DMS 273 treated with DMSO at 0.1 percent for 48 hours (cell line): Measurements from ENCODE around the gene SCN10A.

Source experiments
- DNase-seq: peaks from one replicate; lab custom pipeline; 2025; lab: John Stamatoyannopoulos, UW

Gene SCN10A

DNA sequence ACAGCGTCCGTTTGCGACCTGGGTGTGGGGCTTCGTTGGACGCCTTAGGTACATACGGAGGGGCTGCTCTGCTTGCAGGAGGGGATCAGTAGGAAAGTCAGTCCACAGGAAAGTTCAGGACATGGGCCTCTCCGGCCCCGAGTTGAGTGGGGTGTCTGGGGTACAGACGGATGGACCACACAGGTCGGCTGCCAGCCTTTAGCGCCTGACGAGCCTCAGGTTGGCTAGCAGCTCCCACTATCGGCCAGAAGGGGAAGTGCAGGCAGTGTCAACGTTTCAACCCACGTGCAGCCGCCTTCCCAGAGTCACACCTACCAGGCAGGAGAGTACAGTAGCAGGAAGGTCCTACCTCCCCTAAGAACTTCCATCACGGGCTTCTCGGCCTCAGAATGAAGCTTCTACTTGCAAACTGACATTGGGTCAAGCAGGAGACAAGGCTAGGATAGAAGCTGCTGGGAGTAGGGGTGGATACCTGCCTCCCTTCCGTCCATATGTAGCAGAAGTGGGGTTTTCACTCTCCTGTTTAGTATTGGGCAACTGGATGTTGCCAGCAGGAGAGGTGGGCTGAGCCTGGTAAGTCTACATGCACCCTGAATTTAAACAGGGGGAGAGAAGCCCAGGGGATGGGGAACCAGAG is 164.7 kb downstream of the SCN10A start:
- no peak for DNase-seq

DNA sequence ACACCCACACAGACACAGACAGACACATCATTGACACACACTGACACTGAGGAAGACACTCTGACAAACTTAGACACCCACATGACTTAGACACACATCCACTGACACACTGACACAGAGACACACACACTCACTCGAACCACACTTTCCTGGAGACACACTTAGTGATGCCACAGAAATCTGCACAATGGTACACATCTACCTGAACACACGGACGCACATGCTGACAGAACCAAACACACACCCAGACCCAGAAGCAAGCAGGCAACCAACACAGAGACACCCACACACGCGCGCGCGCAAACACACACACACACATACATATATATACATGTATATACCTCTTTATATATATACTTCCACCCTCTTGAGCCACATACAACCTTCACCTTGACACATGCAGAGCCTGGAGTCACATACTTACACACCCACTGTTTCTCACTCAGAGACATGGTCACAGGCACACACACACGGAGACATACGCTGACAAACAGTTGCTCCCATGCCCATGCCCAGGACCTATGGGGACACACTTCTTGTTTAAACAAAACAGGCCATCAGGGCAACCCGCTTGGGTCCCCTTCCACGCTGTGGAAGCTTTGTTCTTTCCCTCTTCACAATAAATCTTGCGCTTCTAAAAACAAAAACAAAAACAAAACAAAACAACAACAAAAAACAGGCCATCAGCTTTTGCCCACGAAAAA is 165.6 kb downstream of the SCN10A start:
- DNase-seq, result no peak

DNA sequence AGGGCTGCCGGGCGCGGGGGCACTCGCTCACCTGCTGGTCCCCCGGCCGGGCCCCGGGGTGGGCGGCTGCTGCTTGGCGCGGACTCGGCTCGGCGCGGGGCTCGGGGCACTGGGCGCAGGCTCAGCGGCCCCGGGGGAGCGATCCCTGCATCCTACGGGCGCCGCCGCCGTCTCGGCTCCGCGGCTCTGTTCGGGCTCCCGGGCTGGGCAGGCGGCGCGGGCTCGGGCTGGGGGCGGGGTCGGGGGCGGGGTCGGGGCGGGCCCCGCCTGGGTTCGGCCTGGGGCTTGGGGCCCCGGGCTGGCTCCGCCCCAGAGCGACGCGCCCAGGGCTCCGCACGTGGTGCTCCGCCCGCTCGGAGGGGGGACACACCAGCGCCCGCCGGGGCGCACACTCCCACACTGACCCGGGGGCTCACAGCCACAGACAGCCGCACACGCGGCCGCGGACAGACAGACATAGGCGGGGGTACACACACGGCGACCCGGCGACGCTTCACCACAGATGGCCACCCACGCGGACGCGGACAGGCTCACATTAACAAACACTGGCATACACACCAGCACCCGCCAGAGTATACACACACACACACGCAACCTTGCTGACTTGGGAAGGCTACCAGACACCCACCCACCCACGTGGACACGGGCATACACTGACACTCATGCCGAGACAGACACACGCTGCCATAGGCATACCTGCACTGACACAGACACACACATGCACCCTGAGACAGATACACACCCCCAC is 166.3 kb downstream of the SCN10A start, which contains the start of gene SCN5A:
SCN5A (minus strand) TSS at position 188 of the 748 bp plus-strand sequence. CDS start 16,380 bp downstream, outside the sequence.
- no peak for DNase-seq

DNA sequence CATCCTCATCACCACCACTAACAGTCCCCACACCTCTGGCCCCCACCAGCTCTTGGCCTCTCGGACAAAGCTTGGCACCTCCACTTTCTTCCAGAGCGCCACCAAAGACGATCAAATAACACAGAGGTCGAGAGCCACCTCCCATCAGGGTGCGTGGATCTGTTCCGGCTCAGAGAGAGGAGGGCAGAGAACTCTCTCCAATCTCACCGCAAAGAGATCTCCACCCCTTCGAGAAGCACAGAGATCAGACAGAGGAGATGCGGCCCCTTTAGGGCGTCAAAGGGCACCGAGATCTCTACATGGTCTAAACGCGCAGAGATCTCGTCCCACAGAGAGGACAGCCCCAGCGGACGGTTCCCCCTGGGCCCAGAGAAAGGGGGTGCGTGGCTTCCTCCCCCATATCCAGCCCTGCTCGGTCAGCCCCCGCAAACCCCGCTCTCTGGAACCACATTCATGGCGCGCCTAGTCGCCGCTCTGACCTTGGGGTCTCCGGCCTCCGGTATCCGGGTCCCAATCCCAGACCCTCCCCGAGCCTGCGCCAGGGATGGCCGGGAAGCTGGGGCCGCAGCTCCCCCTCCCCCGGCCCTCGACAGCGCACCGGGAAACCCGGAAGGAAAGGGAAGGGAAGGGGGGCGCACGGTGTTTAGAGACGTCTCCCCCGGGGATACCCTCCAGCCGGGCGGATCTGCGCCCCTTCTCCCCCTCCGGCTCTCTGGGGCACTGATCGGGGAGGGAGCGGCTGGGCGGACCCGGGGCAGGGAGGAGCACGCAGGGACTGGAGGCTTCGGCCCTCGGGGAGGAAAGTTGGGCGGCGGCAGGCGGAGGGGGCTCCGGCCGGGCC is 167.1 kb downstream of the SCN10A start:
- DNase-seq, result no peak

DNA sequence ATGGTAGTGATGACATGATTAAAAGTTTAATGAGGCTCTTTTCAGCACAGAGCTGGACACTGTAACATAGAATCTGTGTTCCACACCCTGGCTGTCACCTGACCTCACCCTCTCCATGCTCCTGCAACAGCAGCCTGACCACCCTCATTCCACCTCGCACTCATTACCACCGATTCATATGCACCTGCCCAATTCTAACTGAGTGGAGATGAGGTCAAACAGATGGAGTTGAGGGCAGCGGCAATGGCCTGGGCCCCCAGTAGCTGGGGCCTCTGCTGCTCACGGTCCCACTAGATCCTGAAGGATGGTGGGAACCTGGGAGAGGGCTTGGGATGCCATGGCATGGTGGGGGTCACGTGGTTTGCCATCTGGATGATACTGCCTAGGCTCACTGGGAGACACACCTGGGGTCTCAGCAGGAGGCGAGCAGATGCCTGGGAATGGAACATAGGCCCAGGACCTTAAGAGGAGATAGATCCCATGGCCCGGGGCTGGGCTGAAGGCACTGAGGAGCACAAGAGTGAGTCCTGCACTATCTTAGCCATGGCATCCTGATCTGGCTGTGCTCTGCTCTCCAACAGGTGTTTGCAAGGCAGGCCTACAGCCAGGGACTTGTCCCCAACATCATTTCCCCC is 167.9 kb downstream of the SCN10A start:
- DNase-seq, result no peak

DNA sequence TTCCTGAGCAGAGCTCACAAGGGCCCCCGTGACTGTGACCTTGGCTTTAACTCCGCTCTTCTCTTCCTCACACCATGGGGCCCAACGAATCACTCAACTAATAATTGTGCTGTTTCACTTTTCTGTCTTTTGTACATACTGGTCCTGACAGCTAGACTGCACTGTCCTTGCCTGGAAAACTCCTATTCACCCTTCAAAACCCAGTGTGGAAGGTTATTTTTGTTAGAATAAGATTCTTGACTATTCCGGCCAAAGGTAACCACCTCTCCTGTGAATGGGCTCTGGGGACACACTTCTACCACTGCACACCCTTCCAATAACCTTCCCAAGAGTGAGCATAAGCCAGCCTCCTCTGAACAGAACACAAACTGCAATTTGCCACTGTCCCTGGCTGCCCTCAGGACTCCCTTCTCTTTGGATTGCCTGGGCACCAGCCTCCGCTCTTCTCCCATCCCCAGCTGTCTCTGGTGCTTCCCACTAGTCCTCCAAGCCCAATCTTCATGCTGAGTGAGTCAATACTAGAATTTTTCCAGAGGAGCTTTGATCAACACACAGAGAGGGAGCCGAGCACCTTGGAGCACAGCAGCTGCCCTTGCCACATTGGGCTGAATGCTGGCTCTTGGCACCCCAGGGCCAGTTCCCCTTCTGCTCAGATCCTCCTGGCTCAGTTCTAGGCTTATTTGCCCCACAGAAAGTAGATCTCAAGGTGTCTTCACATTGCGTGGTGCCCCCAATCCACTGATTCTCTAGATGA is 168.6 kb downstream of the SCN10A start:
- no peak for DNase-seq
